ENCODE measurements around the gene ACADVL.

Gene ACADVL

DNA sequence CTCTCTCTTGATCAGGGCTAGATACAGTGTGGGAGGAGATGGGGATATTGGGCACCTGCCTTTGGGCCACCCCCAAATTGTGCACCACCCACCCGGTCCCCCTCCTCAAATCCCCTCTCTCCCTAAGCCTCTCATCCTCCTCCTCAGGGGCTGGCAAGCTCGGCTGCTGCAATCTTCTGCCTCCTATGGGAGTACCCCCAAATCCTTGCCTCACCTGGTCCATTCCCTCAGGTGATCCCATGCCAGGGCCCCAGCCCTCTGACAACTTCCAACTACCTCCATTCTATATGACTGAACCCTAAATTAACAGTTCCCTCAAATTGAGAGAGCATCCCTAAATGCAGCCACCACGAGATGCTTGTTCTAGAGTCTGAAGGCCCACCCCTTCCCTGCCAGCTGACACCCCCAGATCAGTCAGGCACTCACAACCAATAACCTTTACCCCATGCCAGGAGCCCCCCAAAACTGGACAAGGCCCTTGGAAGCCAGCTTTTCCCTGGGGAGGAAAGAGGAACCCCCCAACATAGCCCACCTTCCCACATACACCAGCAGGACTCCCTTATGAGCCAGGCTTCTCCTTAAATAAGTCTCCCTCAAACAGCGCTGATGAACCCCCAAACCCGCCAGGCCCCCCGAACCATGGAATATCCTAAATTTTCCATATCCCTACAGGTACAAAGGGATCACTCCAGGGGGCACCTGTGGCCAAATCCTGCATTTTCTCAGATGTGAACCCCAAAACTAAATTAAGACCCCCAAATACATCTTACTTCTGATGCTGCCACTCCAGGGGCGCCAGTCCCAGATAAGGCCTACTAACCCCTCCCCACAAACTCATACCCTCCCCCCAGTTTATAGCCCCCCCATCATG lies 3.3 kb upstream of the ACADVL start:
- in situ Hi-C loops (cut with MboI; ENCODE audit: low sequenced_read_pairs) = no loop called here

DNA sequence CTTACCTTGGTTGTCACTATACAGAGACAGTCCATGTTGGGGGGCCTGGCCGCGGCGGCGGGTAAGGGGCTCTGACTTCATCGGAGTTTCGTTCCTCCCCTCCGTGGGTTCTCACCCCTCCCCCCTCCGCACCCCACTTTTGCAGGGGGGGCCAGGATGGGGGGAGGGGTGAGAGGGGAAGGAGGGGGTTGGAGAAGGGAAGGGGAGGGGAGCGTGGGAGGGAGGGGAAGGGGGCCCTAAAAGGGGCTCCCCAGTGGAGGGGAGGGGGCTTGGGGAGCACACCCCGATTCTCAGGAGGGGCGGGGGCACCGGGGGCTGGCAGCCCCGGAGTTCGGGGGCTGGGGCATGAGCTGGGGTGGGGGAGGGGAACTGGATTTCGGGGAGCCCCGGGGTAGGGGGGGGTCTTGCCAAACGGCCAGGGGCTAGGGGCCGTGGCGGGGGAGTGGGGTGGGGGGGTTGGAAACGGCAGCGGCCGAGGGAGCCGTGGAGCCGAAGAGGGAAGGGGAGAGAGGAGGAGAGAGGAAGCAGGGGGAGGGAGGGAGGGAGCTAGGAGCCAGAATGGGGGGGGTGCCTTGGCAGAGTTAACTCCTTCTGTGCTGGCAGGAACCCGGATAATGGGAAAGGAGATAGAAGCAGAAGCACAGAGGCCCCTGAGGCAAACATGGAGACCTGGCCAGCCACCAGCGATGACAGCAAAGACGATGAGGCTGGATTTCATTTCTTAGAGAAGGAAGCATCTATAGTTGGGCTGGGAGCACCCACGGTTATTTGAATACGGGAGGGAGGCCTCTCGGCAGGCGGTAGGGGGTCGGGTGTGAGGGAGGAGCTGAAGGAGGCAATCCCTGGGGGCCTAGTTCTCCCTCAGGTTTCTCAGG lies 2.4 kb upstream of the ACADVL start:
- in situ Hi-C loops (cut with MboI; ENCODE audit: low sequenced_read_pairs) = no loop called here

DNA sequence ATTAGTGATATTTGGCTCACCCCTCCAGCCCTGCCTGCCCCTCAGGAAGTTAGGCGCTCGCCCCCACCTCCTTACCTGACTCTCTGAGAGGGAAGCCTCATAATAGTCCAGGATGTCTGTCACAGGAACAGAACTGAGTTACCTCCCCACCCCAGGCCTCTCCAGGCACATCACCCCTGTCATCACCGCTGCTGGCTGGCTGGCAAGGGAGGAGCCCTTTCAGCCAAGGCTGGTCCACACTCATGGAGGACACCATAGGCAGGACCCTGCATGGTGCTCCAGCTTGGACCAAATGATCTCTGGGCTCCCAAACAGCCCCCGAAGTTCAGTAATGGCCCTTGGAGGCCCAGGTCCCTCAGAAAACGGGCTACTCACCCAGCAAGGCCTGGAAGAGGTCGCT lies 1.6 kb upstream of the ACADVL start:
- in situ Hi-C loops (cut with MboI; ENCODE audit: low sequenced_read_pairs) = no loop called here

DNA sequence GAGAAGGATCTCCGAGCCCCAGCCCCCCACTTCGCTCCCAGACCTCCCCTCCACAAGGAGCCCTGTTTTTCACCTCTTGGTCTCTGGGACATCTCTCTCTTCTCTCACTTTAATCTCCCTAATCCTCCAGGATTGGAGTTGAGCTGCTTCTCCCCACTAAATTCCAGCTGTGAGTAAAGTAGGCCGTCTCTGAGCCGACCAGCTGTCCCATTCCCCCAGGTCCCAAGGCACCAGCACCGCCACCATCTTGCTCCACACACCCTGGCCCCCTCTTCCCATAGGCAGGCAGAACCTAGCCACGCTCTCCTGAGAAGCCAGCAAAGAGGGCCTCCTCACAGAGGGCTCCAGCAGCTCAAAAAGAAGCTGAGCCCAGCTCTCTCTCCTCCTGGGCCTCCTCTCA lies 980 bp upstream of the ACADVL start:
- in situ Hi-C loops (cut with MboI; ENCODE audit: low sequenced_read_pairs) = no loop called here

DNA sequence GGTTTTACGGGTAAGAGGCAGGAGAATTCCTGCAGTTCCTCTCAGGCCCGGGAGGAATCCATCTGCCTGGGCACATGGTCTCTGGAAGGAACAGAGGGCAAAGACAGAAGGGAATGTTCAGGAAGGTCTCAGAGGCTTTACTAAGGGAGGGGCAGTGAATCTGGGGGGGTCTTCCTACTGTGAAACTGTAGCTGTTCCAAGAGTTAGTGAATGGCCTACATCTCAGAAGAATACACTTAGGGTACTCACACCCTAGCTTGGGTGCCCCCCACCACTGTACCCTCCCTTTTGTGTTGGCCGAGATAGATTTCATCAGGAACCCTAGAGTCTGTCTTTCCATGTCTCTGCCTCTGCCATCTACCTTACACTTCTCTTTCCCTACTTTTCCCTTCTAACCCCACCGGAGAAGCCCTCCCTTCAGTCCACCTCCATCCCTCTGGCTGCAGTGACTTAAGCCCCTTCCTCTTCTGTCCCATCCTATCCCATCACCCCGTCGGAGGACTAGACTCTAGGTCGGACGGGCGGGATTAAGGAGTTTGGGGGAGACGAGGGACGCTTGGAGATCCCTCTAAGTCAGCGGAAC lies 418 bp upstream of the ACADVL start:
- in situ Hi-C loops (cut with MboI; ENCODE audit: low sequenced_read_pairs) = no loop called here

DNA sequence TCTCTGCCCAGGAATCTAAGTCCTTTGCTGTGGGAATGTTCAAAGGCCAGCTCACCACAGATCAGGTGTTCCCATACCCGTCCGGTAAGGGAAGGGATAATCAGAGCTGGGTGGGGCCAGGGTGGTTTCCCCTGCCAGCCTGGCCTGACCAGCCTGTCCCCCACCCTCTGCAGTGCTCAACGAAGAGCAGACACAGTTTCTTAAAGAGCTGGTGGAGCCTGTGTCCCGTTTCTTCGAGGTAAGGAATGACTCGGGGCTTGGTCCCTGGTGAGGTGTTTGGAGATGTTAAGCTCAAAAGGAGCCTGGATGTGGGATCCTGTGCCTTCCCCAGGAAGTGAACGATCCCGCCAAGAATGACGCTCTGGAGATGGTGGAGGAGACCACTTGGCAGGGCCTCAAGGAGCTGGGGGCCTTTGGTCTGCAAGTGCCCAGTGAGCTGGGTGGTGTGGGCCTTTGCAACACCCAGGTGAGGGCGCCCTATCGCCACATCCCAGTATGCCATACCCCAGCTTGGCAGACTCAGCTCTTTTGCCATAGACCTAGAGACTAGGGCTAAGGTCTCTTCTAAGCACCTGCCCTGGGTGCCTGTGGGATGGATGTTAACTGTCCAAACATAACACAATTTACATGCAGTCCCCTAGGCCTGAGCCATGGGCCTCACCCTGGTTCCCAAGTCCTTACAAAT lies 997 bp downstream of the ACADVL start:
- in situ Hi-C loops (cut with MboI; ENCODE audit: low sequenced_read_pairs) = no loop called here

DNA sequence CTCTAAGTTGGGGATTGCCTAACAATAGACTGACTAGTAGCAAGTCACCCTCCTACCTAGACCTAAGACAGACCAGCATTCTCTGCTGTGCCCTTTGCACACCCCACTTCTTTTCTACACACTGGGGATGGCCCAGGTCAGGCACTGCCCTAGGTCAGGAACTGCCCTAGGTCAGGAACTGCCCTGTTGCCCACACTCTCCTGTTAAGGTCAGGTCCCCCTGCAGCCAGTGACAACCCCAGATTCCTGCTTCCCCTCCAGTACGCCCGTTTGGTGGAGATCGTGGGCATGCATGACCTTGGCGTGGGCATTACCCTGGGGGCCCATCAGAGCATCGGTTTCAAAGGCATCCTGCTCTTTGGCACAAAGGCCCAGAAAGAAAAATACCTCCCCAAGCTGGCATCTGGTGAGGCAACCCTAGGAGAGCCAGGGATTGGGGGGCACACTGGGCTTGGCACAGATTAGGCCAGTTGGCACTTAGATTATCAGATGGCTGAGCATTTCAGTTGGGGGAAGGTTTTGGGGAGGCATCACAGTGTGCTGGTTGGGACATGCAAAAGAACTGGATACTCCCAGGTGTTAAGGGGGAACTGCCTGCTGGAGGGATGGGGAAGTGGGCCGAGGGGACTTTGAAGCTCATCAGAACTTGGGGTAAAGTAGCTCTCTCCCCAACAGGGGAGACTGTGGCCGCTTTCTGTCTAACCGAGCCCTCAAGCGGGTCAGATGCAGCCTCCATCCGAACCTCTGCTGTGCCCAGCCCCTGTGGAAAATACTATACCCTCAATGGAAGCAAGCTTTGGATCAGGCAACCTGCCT lies 1.7 kb downstream of the ACADVL start:
- in situ Hi-C loops (cut with MboI; ENCODE audit: low sequenced_read_pairs) = no loop called here

DNA sequence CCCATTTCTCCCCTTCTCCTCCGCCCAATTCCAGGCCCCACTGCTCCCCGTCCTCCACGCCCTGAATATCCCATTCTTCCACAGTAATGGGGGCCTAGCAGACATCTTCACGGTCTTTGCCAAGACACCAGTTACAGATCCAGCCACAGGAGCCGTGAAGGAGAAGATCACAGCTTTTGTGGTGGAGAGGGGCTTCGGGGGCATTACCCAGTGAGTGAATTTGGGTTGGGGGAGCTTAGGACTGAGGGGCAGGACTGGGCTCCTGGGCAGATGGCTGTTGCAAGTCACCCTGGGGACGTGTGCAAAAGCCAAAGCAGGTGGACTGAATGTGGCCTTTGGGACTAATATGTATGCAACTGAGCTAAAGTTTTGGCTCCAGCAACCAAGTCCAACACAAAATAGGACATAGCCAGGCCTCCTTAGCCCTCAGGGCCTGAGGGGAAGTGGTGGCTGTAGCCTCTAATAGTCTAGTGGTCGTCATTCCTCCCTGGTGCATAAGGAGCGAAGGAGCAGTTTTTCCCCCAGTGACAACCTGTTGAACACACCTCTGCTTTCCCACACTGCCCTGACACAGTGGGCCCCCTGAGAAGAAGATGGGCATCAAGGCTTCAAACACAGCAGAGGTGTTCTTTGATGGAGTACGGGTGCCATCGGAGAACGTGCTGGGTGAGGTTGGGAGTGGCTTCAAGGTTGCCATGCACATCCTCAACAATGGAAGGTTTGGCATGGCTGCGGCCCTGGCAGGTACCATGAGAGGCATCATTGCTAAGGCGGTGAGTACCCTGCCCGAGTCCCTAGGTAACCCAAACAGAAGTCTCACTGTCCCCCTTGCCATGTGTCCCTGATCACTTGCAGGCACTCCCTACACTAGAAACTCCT lies 2.6 kb downstream of the ACADVL start:
- in situ Hi-C loops (cut with MboI; ENCODE audit: low sequenced_read_pairs) = no loop called here

DNA sequence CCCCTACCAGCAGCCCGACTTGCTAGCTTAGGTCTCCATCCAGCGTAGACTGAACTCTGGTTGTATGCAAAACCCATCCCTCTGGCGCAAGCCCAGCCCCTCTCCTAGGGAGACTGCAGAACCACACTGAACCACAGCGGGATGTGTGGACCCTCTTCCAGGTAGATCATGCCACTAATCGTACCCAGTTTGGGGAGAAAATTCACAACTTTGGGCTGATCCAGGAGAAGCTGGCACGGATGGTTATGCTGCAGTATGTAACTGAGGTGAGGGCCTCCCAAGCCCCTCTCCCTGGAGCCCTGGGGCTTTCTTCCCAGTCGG lies 3.2 kb downstream of the ACADVL start:
- in situ Hi-C loops (cut with MboI; ENCODE audit: low sequenced_read_pairs) = no loop called here

DNA sequence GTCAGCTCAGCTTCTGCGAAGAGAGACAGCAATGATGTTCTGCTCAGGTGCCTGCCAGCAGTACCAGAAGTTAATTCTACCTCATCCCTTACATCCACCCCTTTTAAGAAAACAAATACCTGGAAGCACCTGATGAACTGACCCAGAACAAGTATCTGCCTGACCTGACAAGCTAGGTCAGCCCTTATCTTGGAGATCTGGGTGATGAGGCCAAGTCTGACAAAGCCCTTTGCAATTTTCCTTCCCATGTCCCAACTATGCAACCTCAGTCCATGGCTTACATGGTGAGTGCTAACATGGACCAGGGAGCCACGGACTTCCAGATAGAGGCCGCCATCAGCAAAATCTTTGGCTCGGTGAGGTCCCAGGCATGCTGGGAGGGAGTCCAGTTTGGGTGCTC lies 3.6 kb downstream of the ACADVL start:
- in situ Hi-C loops (cut with MboI; ENCODE audit: low sequenced_read_pairs) = no loop called here

DNA sequence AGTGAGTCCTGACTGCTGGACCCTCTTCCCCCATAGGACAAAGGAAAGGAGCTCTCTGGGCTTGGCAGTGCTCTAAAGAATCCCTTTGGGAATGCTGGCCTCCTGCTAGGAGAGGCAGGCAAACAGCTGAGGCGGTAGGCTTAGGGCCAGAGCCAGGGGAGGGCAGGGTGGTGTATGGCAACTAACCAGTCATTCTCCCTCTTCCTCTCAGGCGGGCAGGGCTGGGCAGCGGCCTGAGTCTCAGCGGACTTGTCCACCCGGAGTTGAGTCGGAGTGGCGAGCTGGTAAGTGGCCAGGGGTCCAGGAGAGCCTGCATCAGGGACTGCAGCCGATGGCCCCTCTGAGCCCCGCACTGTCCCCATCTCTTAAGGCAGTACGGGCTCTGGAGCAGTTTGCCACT lies 4.4 kb downstream of the ACADVL start:
- in situ Hi-C loops (cut with MboI; ENCODE audit: low sequenced_read_pairs) = no loop called here

DNA sequence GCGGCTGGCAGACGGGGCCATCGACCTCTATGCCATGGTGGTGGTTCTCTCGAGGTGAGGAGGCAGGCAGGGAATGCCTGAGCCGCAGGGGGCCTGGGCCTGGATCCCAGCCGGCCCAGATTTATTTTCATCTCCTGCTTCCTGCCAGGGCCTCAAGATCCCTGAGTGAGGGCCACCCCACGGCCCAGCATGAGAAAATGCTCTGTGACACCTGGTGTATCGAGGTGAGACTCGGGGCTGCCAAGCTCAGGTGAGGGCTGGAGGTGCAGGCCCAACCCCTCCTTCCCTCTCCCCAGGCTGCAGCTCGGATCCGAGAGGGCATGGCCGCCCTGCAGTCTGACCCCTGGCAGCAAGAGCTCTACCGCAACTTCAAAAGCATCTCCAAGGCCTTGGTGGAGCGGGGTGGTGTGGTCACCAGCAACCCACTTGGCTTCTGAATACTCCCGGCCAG lies 4.9 kb downstream of the ACADVL start:
- in situ Hi-C loops (cut with MboI; ENCODE audit: low sequenced_read_pairs) = no loop called here

DNA sequence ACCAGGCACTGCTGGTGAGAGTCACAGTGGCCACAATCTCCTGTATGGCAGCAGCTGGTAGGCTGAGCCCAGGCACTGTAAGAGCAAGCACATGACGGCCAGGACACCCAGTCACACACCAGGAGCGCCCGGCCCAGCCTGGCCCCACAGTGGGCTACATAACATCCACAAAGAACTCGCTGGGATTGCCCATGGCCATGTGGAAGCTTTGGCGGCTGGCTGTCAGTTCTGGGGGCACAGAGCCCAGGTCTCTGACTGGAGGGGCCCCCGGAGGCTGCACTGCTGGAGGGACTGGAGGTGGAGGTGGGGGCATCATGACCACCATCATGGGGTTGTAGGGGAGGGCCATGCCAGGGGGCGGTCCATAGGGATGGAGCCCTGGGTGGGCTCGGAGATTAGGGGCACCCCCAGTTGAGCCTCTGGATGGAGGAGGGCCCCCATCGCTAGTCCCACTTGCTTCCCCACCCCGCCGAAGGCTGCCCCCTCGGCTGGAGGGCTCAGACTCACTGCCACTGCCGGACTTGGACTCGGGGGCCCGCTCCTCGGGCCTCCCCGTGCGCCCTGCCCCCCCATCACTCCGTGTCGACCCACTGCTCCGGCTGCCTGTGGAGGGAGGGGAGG lies 6.1 kb downstream of the ACADVL start:
- in situ Hi-C loops (cut with MboI; ENCODE audit: low sequenced_read_pairs) = no loop called here

DNA sequence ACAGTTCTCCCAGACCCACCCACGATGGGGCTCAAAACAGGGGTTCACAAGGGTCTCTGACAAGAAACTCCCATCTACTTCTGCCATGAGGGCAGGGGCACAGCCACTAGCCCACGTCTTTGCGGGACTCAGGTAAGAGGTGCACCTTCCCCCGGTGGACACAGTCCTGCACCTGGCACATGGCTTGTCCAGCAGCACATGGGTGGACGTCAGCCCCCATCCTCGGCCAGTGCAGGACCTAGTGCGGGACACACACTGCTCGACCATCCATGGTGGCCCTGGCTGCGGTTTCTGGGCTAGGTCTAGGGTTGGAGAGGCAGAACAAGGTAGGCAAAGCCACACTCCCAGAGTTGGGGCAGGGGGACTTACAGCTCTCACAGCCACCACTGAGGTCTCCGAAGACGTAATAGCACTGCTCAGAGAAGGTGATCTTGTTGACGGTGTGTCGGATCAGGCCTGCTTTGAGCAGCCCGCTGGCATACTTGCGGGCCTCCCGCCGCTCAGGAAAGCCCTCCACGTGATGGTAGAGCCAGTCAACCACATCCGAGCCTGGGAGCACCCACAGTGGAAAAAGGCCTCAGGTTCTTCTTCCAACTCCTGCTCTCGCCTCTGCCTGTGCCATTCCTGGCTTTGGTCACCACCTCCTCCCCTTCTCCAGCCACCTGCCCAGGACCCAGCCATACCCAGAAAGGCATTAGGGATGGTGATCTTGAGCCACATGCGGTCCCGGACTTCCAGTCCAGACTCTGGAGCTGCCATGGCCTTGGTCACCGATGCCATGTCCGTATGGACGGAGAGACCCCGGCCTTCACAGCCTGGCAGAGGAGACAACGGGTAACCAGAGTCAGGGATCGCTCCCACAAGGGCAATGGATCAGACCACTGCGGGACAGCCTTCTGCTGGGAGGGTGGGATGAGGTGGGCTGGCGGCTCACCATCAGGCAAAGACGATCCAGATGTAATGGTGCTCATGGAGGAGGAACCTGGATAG lies 7.3 kb downstream of the ACADVL start:
- in situ Hi-C loops (cut with MboI; ENCODE audit: low sequenced_read_pairs) = no loop called here

DNA sequence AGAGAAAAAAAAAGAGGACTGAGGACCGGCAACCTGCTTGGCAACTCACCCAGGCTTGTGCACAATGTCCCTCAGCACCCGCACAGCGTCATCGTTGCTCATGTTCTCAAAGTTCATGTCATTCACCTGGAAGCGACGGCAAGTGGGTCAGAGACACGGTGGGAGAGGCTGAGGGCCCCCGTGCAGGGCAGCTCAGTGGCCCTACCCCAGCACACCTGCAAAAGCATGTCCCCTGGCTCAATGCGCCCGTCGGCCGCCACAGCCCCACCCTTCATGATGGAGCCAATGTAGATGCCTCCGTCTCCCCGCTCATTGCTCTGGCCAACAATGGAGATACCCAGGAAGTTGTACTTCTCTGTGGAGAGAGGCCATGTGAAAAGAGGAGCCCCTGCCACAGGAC lies 9.2 kb downstream of the ACADVL start:
- in situ Hi-C loops (cut with MboI; ENCODE audit: low sequenced_read_pairs) = no loop called here

DNA sequence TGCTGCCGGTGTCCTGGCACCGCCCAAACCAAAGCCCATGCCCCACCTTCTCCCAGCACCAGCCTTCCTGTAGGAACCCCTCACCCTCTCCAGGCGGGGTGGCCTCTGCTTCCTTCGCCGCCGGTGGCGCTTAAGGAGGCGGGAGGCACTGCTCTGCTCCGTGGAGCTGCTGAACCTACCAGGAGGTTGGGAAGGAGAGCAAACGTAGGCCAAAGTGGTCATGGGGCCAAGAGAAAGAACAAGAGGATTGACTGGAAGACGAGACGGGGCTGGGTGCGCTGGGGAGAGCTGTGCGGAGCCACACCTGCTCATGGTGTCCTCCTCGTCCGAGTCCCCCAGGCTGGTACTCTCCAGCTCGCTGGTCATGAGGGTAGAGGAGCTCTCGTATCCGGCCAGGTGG lies 9.8 kb downstream of the ACADVL start:
- in situ Hi-C loops (cut with MboI; ENCODE audit: low sequenced_read_pairs) = no loop called here

DNA sequence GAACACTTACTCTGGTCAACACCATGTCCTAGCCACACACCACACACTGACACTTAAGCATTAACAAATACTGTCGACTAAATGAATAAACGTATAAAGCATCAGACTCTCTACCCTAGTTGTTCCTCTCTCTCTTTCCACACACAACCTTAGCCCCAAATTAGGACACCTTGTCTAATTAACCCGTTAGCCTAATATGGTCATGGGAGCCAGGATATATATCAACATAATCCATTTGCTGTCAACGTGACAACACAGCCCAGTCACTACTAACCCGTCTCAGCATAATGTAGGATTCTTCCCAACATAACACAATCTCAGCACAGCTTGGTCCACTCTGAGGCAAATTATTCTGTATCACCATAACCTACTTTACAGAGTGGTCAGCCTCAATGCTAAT lies 12.4 kb downstream of the ACADVL start:
- in situ Hi-C loops (cut with MboI; ENCODE audit: low sequenced_read_pairs) = no loop called here

DNA sequence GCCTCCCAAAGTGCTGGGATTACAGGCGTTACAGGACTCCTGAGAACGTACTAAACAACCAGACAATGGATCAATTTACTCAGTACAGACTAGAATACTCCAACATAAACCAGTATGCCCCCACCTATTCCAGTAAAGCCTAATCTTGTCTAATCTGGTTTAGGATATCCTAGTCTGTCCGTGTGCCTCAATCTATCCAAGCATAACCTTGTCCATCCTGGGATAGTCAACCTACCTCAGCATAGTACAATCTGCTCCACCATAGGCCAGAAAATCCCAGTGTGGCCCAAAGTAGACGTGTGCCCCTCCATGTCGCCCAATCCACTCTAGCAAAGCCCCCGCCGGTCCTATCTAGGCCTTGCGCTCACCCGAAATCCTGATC lies 14.0 kb downstream of the ACADVL start:
- in situ Hi-C loops (cut with MboI; ENCODE audit: low sequenced_read_pairs) = no loop called here
